Fibroblast of pulmonary artery (primary cell): ENCODE measurements around the gene ABR.

Experiments
- DNase-seq: peaks from one replicate; pipeline ENCODE4 v3.0.0-alpha.2; 2010; ENCODE audit warnings: low read depth
- H3K4me3 ChIP-seq: replicated peaks from 2 replicates; pipeline ENCODE4 v1.5.1; 2011; ENCODE audit warnings: low read depth, mild to moderate bottlenecking, control low read depth, low read length, moderate library complexity
- CTCF ChIP-seq: IDR thresholded peaks from 2 replicates; pipeline ENCODE4 v1.5.1; 2011; ENCODE audit warnings: mild to moderate bottlenecking, control low read depth, low read length, inconsistent platforms; ENCODE audit errors: missing control alignments

The ABR gene

DNA sequence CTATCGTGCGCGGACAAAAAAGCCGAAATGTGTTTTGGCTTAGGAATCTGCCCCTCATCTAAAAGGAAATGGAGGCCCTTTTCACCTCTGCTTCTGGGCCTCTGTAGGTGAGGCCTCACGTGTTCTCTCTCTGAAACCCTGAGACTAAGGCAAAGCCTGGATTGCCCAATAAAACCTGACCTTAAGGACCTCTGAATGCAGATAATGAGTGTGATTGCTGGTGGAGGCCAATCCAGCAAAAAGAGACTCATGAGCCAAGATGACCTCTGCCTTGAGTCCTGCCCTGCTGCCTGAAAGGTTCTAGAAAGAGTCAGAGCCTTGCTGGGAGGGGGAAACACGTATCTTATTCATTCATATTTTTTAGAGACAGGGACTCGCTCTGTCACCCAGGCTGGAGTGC is 44.5 kb upstream of the ABR start:
- H3K4me3 ChIP-seq: no peak overlapping the region
- no peak for TF ChIP-seq CTCF
- DNase-seq: no peak

DNA sequence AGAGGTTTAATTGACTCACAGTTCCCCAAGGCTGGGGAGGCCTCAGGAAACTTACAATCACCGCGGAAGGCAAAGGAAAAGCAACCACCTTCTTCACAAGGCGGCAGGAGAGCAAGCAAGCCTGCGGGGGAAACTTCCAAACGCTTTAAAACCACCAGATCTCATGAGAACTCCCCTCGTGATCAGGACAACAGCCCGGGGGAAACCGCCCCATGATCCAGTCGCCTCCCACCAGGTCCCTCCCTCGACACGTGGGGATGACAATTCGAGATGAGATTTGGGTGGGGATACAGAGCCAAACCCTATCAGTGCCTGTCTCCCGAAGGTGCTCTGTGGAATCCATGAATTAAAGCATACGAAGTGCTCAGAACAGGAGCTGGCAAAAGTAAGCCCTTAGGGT is 43.9 kb upstream of the ABR start:
- H3K4me3 ChIP-seq: no peak overlapping the region
- no peak for DNase-seq
- no peak for TF ChIP-seq CTCF

DNA sequence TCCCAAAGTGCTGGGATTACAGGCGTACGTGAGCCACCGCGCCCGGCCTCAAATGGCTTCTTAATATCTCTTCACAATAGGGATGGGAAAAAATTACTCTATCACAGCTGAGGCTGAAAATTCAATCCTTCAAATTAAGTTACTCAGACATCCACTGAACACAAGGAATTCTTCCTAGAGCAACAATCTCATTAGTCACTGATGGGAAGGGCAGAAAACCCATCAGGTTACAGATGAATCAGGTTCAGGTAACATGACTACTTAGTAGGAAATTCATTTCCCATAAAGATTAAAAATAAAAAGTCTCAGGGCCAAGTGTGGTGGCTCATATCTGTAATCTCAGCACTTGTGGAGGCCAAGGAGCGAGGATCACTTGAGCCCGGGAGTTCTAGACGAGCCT is 42.5 kb upstream of the ABR start:
- TF ChIP-seq CTCF: no peak
- DNase-seq: no peak
- H3K4me3 ChIP-seq: no peak overlapping the region

GRCh38 chr17:1221209-1221608 is 41.4 kb upstream of the ABR start:
- no peak for TF ChIP-seq CTCF
- DNase-seq: no peak
- no peak overlapping the region for H3K4me3 ChIP-seq

- TF ChIP-seq CTCF: no peak
- DNase-seq: no peak
- no peak overlapping the region for H3K4me3 ChIP-seq
These were observed 40.6 kb upstream of the ABR start for GRCh38 chr17:1220346-1220745.

- no peak overlapping the region for H3K4me3 ChIP-seq
- no peak for TF ChIP-seq CTCF
- DNase-seq: no peak
These were observed 37.3 kb upstream of the ABR start for GRCh38 chr17:1217089-1217385.

DNA sequence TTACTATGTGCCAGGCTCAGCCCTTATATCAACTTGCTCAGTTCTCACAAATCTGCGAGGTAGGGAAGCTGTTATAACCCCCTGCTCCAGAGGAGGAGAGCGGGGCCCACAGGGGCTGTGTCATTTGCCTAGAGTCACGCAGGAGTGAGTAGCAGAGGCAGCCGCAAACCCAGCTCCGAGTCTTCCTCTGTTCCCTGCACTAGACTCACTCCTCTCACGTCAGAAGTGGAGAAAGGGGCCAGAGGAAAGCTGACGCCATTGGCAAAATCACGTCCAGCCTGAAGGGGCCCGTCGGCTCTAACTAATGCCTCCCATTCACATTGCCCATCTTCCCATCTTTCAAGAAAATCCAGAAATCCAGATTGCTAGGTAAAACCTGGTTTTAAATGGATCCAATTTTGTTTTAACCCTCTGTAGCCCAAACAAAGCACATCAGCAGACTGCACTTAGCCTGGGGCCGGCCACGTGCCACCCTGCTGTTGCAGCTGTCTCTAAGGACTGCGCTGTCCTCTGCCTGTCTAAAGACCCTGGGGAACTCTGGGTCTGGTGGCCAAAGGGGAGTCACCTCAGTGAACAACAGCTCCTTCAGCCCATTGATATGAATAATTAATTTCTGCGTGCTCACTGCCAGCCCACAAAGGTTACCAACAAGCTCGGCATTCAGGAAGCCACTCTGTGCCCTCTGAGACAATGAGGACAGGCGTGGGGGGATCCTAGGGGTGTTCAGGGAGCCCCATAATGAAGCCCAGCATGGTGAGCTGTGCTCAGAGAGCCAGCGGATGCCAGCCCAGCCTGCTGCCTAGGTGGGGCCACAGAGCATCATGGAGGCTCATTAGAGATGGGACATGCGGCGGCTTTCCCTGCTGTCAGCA is 36.7 kb upstream of the ABR start:
- no peak for TF ChIP-seq CTCF
- no peak overlapping the region for H3K4me3 ChIP-seq
- DNase-seq: no peak
